ENCODE data around the gene PGM1. TPM values are rescaled to one million over a fixed set of nuclear protein-coding genes. Genes with fewer than 3 reads are reported as not detected.
A peak's percentile ranks its signal among the peaks of the same experiment; 100 is the strongest.

Gene PGM1
- total and polyA plus RNA-seq, 3 experiments from 2014 or later: 28.3 to 35.1 (median 29.0) TPM

DNA sequence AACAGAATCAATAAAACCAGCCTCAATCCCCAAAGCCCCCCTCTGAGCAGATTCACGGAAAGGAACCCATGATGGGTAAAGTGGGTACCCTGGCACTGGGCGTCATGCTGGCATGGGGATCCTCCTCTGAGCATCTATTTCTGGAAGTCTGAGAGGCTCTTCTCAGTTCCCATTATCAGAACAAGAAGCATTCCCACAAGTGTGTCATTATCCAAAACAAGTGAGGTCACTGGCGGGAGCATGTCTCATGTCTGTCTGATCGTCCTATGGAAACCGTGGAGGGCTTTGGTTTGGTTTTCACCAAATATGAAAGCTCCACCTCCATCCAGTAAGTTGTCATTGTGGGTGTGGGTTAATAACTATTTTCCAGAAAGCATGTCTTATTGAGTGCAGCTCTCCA lies 70.7 kb downstream of the PGM1 start:
- no peaks in the 10 kb centered on the region for H3K27me3 ChIP-seq (ENCODE audit: insufficient read depth, low read length, poor library complexity, severe bottlenecking)
- ChIA-PET CTCF (no interaction called here), POLR2A (no interaction called here)
- no peaks in the 10 kb centered on the region for H3K4me1 ChIP-seq (ENCODE audit: insufficient read depth, low read length)
- no peak for DNase-seq
- Mint-ChIP-seq H3K4me3 (no peak overlapping the region), H3K4me1 (peaks cover 2 to 8% (median 4%) of the 10 kb centered on the region in 3 donors), H3K27me3 (peaks cover 0 to 4% of the 10 kb centered on the region in 2 donors), H3K9me3 (peaks cover 0 to 7% (median 3%) of the 10 kb centered on the region in 5 donors), H3K36me3 (peaks cover 14 to 35% (median 25%) of the 10 kb centered on the region in 3 donors), H3K27ac (no peak overlapping the region)
- H3K9me3 ChIP-seq (ENCODE audit: low read length): no peaks in the 10 kb centered on the region
- no peak overlapping the region for H3K27ac ChIP-seq (ENCODE audit: low read depth, low read length)
- H3K4me3 ChIP-seq (ENCODE audit: low read length): no peak overlapping the region
- no peaks in the 10 kb centered on the region for H3K36me3 ChIP-seq (ENCODE audit: insufficient read depth, low read length)

- H3K27me3 Mint-ChIP-seq: peaks cover 0 to 4% of the 10 kb centered on the region in 2 donors
- peaks cover 0 to 7% (median 3%) of the 10 kb centered on the region in 5 donors for H3K9me3 Mint-ChIP-seq
- no peaks in the 10 kb centered on the region for H3K27me3 ChIP-seq (ENCODE audit: insufficient read depth, low read length, poor library complexity, severe bottlenecking)
- CTCF ChIA-PET: interaction anchor here (1.2 kb wide), 1 partner anchor 27 kb away, joined by 3 read pairs; no protein-coding TSS in a partner anchor
- H3K9me3 ChIP-seq (ENCODE audit: low read length): no peaks in the 10 kb centered on the region
- H3K27ac Mint-ChIP-seq: peak overlapping the region in 1 of 8 donors; percentile 44
- H3K4me3 ChIP-seq (ENCODE audit: low read length): no peak overlapping the region
- POLR2A ChIA-PET: no interaction called here
- H3K36me3 ChIP-seq (ENCODE audit: insufficient read depth, low read length): no peaks in the 10 kb centered on the region
- no peaks in the 10 kb centered on the region for H3K4me1 ChIP-seq (ENCODE audit: insufficient read depth, low read length)
- H3K27ac ChIP-seq (ENCODE audit: low read depth, low read length): no peak overlapping the region
- DNase-seq: no peak
- H3K36me3 Mint-ChIP-seq: peaks cover 5 to 26% (median 17%) of the 10 kb centered on the region in 3 donors
- H3K4me3 Mint-ChIP-seq: no peak overlapping the region
- peaks cover 0 to 3% (median 1%) of the 10 kb centered on the region in 3 donors for H3K4me1 Mint-ChIP-seq
Measured at GRCh38 chr1:63664742-63665141, 71.5 kb downstream of the PGM1 start.

DNA sequence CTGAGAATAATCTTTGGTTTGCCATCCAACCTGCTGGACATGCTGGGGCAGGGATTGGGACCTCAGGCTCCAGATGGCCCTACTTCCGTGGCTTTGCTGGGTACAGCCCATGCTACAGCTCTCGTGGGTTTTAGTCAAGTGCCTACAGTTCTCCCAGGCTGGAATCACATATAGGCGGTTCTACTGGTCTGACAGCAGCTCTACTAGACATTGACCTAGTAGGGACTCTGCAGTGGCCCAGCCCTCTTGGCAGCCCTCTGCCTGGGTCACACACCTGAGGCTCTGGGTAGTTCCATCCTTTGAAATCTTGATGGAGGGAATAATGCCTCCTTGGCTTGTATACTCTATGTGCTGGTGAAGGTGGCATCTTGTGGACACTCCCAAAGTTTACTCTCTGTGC lies 72.2 kb downstream of the PGM1 start:
- no peaks in the 10 kb centered on the region for H3K27me3 ChIP-seq (ENCODE audit: insufficient read depth, low read length, poor library complexity, severe bottlenecking)
- Mint-ChIP-seq H3K4me3 (no peak overlapping the region), H3K36me3 (peaks cover 3 to 23% (median 11%) of the 10 kb centered on the region in 3 donors), H3K27ac (no peak overlapping the region), H3K9me3 (peaks cover 0 to 7% (median 3%) of the 10 kb centered on the region in 5 donors), H3K27me3 (peaks cover 0 to 4% of the 10 kb centered on the region in 2 donors), H3K4me1 (no peaks in the 10 kb centered on the region)
- H3K4me1 ChIP-seq (ENCODE audit: insufficient read depth, low read length): no peaks in the 10 kb centered on the region
- no peaks in the 10 kb centered on the region for H3K9me3 ChIP-seq (ENCODE audit: low read length)
- no peak for DNase-seq
- H3K27ac ChIP-seq (ENCODE audit: low read depth, low read length): no peak overlapping the region
- H3K36me3 ChIP-seq (ENCODE audit: insufficient read depth, low read length): no peaks in the 10 kb centered on the region
- ChIA-PET CTCF (interaction anchor here (0.7 to 1.2 kb wide), 2 partner anchors 10 to 26 kb away, joined by 3 read pairs; no protein-coding TSS in a partner anchor), POLR2A (no interaction called here)
- H3K4me3 ChIP-seq (ENCODE audit: low read length): no peak overlapping the region

DNA sequence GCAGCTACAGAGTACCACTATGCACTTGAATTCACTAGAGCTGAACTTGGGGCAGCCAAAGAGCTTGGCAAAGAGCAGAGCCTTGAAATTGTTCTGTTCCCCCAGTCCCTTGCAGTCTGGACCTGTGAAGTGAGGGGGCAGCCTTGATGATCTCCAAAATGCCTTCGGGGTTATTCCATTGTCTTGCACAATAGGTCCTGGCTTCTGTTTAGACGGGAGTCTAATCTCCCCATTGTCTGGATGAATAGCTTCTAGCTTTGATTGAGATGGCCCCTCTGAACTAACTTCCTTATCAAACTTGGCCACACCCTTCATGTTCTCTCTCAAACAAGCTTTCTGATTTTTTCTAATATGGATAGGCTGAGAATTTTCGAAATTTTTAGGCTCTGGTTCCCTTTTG lies 72.6 kb downstream of the PGM1 start:
- Mint-ChIP-seq H3K36me3 (peaks cover 3 to 23% (median 9%) of the 10 kb centered on the region in 3 donors), H3K27ac (no peak overlapping the region), H3K27me3 (peaks cover 0 to 4% of the 10 kb centered on the region in 2 donors), H3K4me3 (no peak overlapping the region), H3K4me1 (no peaks in the 10 kb centered on the region), H3K9me3 (peaks cover 0 to 7% (median 3%) of the 10 kb centered on the region in 5 donors)
- no peak for DNase-seq
- POLR2A ChIA-PET: no interaction called here
- Histone ChIP-seq H3K27ac (ENCODE audit: low read depth, low read length) (no peak overlapping the region), H3K4me3 (ENCODE audit: low read length) (no peak overlapping the region), H3K9me3 (ENCODE audit: low read length) (no peaks in the 10 kb centered on the region), H3K27me3 (ENCODE audit: insufficient read depth, low read length, poor library complexity, severe bottlenecking) (no peaks in the 10 kb centered on the region), H3K36me3 (ENCODE audit: insufficient read depth, low read length) (no peaks in the 10 kb centered on the region), H3K4me1 (ENCODE audit: insufficient read depth, low read length) (no peaks in the 10 kb centered on the region)
- CTCF ChIA-PET: interaction anchor here (0.7 to 1.2 kb wide), 2 partner anchors 10 to 26 kb away, joined by 3 read pairs; no protein-coding TSS in a partner anchor

DNA sequence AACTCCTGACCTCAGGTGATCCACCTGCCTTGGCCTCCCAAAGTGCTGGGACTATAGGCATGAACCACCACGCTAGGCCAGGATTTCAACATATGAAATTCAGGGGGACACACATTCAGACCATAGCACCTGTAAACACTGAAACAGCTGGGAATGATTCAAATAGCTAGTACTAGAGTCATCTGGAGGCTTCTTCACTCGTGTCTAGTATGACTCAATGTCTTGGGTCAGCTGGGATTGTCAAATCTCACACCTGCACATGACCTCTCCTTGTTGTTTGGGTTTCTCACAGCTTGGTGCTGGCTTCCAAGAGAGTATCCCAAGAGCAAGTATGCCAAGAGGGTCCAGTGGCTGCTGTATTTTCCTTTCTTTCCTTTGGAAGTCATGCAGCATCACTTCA lies 75.1 kb downstream of the PGM1 start:
- no peaks in the 10 kb centered on the region for H3K27me3 Mint-ChIP-seq
- Histone ChIP-seq H3K9me3 (ENCODE audit: low read length) (no peaks in the 10 kb centered on the region), H3K4me1 (ENCODE audit: insufficient read depth, low read length) (no peaks in the 10 kb centered on the region), H3K27ac (ENCODE audit: low read depth, low read length) (no peak overlapping the region), H3K27me3 (ENCODE audit: insufficient read depth, low read length, poor library complexity, severe bottlenecking) (no peaks in the 10 kb centered on the region), H3K4me3 (ENCODE audit: low read length) (no peak overlapping the region), H3K36me3 (ENCODE audit: insufficient read depth, low read length) (no peaks in the 10 kb centered on the region)
- peaks cover 0 to 7% (median 3%) of the 10 kb centered on the region in 5 donors for H3K9me3 Mint-ChIP-seq
- DNase-seq: no peak
- no peaks in the 10 kb centered on the region for H3K4me1 Mint-ChIP-seq
- H3K27ac Mint-ChIP-seq: no peak overlapping the region
- H3K4me3 Mint-ChIP-seq: no peak overlapping the region
- CTCF ChIA-PET: no interaction called here
- peaks cover 2 to 11% (median 2%) of the 10 kb centered on the region in 3 donors for H3K36me3 Mint-ChIP-seq
- POLR2A ChIA-PET: no interaction called here

GRCh38 chr1:63669151-63669961 lies 76.1 kb downstream of the PGM1 start:
- no peak for DNase-seq
- no peaks in the 10 kb centered on the region for H3K27me3 Mint-ChIP-seq
- ChIA-PET POLR2A (no interaction called here), CTCF (no interaction called here)
- H3K4me3 Mint-ChIP-seq: no peak overlapping the region
- Histone ChIP-seq H3K9me3 (ENCODE audit: low read length) (no peaks in the 10 kb centered on the region), H3K27ac (ENCODE audit: low read depth, low read length) (no peak overlapping the region), H3K36me3 (ENCODE audit: insufficient read depth, low read length) (no peaks in the 10 kb centered on the region), H3K4me1 (ENCODE audit: insufficient read depth, low read length) (no peaks in the 10 kb centered on the region), H3K4me3 (ENCODE audit: low read length) (no peak overlapping the region), H3K27me3 (ENCODE audit: insufficient read depth, low read length, poor library complexity, severe bottlenecking) (no peaks in the 10 kb centered on the region)
- no peak overlapping the region for H3K27ac Mint-ChIP-seq
- peaks cover 0 to 4% (median 2%) of the 10 kb centered on the region in 5 donors for H3K9me3 Mint-ChIP-seq
- peaks cover 0 to under 1% (median 0%) of the 10 kb centered on the region in 3 donors for H3K36me3 Mint-ChIP-seq
- H3K4me1 Mint-ChIP-seq: no peaks in the 10 kb centered on the region

DNA sequence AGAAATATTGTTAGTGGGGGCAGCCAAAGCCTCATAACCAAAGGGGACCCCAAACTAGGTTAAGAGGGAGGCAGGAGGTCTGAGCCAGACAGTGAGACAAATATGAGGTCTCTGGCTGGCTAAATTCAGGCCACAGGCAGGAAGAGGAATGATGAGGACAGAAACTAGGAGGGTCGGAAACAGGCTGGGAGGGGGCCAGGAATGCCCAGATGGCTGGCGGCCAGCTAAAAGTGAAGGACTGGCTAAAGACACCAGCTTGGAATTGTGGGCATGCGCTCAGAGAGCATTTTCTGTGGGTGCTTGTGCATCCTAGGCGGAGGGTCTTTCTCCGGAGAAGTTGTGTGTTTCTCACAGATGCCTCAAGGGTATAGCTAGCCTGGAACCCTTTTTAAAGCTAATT lies 77.0 kb downstream of the PGM1 start:
- no peak for DNase-seq
- H3K4me3 Mint-ChIP-seq: no peak overlapping the region
- peaks cover 0 to 4% (median 0%) of the 10 kb centered on the region in 5 donors for H3K9me3 Mint-ChIP-seq
- Histone ChIP-seq H3K27me3 (ENCODE audit: insufficient read depth, low read length, poor library complexity, severe bottlenecking) (no peaks in the 10 kb centered on the region), H3K4me3 (ENCODE audit: low read length) (no peak overlapping the region), H3K27ac (ENCODE audit: low read depth, low read length) (no peak overlapping the region), H3K36me3 (ENCODE audit: insufficient read depth, low read length) (no peaks in the 10 kb centered on the region), H3K4me1 (ENCODE audit: insufficient read depth, low read length) (no peaks in the 10 kb centered on the region), H3K9me3 (ENCODE audit: low read length) (no peaks in the 10 kb centered on the region)
- no peaks in the 10 kb centered on the region for H3K27me3 Mint-ChIP-seq
- no peaks in the 10 kb centered on the region for H3K36me3 Mint-ChIP-seq
- H3K27ac Mint-ChIP-seq: no peak overlapping the region
- CTCF ChIA-PET: no interaction called here
- no peaks in the 10 kb centered on the region for H3K4me1 Mint-ChIP-seq
- POLR2A ChIA-PET: no interaction called here

- ChIA-PET CTCF (no interaction called here), POLR2A (no interaction called here)
- H3K4me1 Mint-ChIP-seq: no peaks in the 10 kb centered on the region
- Histone ChIP-seq H3K36me3 (ENCODE audit: insufficient read depth, low read length) (no peaks in the 10 kb centered on the region), H3K4me3 (ENCODE audit: low read length) (no peak overlapping the region), H3K4me1 (ENCODE audit: insufficient read depth, low read length) (no peaks in the 10 kb centered on the region), H3K9me3 (ENCODE audit: low read length) (no peaks in the 10 kb centered on the region), H3K27ac (ENCODE audit: low read depth, low read length) (no peak overlapping the region), H3K27me3 (ENCODE audit: insufficient read depth, low read length, poor library complexity, severe bottlenecking) (no peaks in the 10 kb centered on the region)
- no peak overlapping the region for H3K27ac Mint-ChIP-seq
- H3K4me3 Mint-ChIP-seq: no peak overlapping the region
- H3K36me3 Mint-ChIP-seq: no peaks in the 10 kb centered on the region
- no peaks in the 10 kb centered on the region for H3K27me3 Mint-ChIP-seq
- no peak for DNase-seq
- no peaks in the 10 kb centered on the region for H3K9me3 Mint-ChIP-seq
Measured at GRCh38 chr1:63671514-63671913, 78.3 kb downstream of the PGM1 start.
